BJ (cell line): Measurements from ENCODE around the gene SPATS1. TPM values are rescaled to one million over a fixed set of nuclear protein-coding genes. Genes with fewer than 3 reads are reported as not detected.
"Not testable (repeated sequence)": the region's sequence is repeated elsewhere in the genome, so short reads cannot be mapped to it uniquely, and the experiment has no call there.

Experiments
- CTCF ChIA-PET: fragments of 350-600 bp; formaldehyde crosslinking; extraction: SDS; loops from one replicate; lab custom pipeline; 2021; ENCODE audit warnings: antibody characterized with exemption, inconsistent platforms; lab: Yijun Ruan, JAX
- POLR2A ChIA-PET: fragments of 300-600 bp; sonication (Branson Sonifier 250); formaldehyde crosslinking; extraction: SDS; loops from one replicate; lab custom pipeline; 2021; ENCODE audit warnings: antibody characterized with exemption; lab: Charles Lee
- DNase-seq: peaks from one replicate; pipeline ENCODE4 v3.0.0-alpha.2; 2011; ENCODE audit warnings: low read depth
- H3K27me3 ChIP-seq: 2 replicates; pipeline ENCODE4 v1.6.0; 2011; ENCODE audit warnings: low read length; ENCODE audit not compliant: control insufficient read depth, insufficient read depth
- H3K36me3 ChIP-seq: 2 replicates; pipeline ENCODE4 v1.5.1; 2011; ENCODE audit warnings: low read length; ENCODE audit not compliant: control insufficient read depth, insufficient read depth
- H3K4me3 ChIP-seq: 2 replicates; pipeline ENCODE4 v1.5.1; 2011; ENCODE audit warnings: low read depth, mild to moderate bottlenecking, control low read depth, low read length
- polyA plus RNA-seq: library from polyadenylated mRNA; depleted of rRNA; stranded (reverse); fragments of >200 nt; gene quantifications from 2 replicates; pipeline ENCODE4 v1.2.3, GENCODE V29; 2011
- TF ChIP-seq, protein P1 (sequence below): IDR thresholded peaks from 2 replicates; pipeline ENCODE4 v1.5.1; 2011; ENCODE audit warnings: low read depth, mild to moderate bottlenecking, control low read depth, inconsistent platforms, low read length, moderate library complexity; ENCODE audit not compliant: insufficient read depth

SPATS1 gene
- polyA plus RNA-seq, 1 experiment = not detected

DNA sequence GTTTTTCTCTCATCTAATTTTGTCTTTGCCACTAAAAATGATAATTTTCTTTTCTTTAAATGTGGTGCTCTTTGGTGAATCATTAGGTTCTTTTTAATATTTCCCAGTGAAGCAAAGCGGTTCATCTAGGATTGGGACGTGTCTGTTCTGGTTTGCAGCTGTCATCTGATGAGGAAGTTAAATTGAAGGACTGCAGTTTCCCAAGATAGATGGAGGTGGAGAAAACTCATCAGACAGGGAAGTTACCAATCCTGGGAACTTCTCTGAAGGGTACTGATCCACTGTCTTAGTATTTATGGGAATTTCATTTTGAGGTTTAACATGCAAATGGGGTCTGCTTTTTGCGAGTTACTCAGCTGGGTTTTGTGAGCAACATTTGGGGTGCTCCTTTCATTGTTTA is 26.9 kb upstream of the SPATS1 start:
- H3K36me3 ChIP-seq = peaks cover 7% of the 10 kb centered on the region
- peaks cover 14% of the 10 kb centered on the region for H3K27me3 ChIP-seq
- DNase-seq = no peak
- H3K4me3 ChIP-seq = no peak overlapping the region
- ChIA-PET POLR2A (no interaction called here), CTCF (no interaction called here)
- TF ChIP-seq, protein P1, sequence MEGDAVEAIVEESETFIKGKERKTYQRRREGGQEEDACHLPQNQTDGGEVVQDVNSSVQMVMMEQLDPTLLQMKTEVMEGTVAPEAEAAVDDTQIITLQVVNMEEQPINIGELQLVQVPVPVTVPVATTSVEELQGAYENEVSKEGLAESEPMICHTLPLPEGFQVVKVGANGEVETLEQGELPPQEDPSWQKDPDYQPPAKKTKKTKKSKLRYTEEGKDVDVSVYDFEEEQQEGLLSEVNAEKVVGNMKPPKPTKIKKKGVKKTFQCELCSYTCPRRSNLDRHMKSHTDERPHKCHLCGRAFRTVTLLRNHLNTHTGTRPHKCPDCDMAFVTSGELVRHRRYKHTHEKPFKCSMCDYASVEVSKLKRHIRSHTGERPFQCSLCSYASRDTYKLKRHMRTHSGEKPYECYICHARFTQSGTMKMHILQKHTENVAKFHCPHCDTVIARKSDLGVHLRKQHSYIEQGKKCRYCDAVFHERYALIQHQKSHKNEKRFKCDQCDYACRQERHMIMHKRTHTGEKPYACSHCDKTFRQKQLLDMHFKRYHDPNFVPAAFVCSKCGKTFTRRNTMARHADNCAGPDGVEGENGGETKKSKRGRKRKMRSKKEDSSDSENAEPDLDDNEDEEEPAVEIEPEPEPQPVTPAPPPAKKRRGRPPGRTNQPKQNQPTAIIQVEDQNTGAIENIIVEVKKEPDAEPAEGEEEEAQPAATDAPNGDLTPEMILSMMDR = no peak

DNA sequence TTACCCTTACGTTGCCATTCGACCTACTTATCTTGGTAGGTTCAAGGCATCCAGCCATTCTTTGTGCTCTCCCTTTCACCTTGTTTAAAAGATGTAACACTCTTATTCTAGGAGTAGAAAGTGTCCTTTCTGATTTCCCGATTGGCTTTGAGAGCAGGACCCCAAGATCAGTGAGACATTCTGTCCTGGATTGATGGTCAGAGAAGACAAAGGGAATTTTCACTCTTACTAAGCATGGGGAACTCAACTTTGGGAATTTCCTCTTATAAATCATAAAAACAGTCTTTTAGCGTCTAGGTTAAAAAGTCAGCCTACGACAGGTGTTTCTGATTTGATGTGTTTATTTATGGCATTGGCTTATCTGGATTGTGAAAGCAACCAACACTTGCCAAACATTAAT is 26.5 kb upstream of the SPATS1 start:
- ChIA-PET POLR2A (no interaction called here), CTCF (no interaction called here)
- DNase-seq = no peak
- Histone ChIP-seq H3K27me3 (peaks cover 14% of the 10 kb centered on the region), H3K4me3 (no peak overlapping the region), H3K36me3 (peaks cover 3% of the 10 kb centered on the region)
- TF ChIP-seq, protein P1 = no peak

DNA sequence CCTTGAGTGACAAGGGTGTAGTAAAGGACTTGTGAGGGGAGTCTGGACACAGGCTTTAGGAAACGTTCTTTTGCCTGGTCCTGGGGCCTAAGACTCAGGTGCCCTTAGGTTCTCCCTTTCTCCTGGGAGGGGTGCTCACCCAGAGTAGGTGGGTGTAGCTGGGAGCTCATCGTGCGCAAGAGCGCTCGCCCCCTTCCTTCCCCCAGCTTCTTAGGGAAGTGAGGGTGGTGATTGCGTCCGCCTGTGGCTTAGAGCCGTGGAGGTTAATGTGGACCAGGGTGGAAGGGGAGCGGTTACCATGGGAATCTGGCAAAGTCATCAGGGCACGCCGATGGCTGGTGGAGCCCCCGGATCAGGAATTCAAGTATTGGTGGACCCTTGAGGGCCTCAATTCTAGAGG is 26.0 kb upstream of the SPATS1 start:
- TF ChIP-seq, protein P1 = no peak
- no peak for DNase-seq
- POLR2A ChIA-PET = no interaction called here
- CTCF ChIA-PET = no interaction called here
- H3K36me3 ChIP-seq = no peaks in the 10 kb centered on the region
- no peak overlapping the region for H3K4me3 ChIP-seq
- peaks cover 14% of the 10 kb centered on the region for H3K27me3 ChIP-seq

DNA sequence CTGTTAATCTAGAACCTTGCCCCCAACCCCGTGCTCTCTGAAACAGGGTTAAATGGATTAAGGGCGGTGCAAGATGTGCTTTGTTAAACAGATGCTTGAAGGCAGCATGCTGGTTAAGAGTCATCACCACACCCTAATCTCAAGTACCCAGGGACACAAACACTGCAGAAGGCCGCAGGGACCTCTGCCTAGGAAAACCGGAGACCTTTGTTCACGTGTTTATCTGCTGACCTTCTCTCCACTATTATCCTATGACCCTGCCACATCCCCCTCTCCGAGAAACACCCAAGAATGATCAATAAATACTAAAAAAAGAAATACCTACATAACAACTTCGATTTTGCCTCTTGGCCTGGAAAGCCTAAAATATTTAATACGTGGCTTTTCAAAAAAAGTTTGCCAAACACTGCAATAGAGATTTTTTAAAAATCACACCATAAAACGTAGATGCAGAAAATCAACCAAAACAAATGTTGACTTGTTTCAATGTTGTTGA is 25.3 kb upstream of the SPATS1 start:
- H3K4me3 ChIP-seq, DNase-seq, POLR2A ChIA-PET, H3K36me3 ChIP-seq: not testable (repeated sequence)
- CTCF ChIA-PET = interaction anchor here (0.6 to 1.2 kb wide), 2 partner anchors 12 to 22 kb away, joined by 3 read pairs; no protein-coding TSS in a partner anchor
- peaks cover 14% of the 10 kb centered on the region for H3K27me3 ChIP-seq

DNA sequence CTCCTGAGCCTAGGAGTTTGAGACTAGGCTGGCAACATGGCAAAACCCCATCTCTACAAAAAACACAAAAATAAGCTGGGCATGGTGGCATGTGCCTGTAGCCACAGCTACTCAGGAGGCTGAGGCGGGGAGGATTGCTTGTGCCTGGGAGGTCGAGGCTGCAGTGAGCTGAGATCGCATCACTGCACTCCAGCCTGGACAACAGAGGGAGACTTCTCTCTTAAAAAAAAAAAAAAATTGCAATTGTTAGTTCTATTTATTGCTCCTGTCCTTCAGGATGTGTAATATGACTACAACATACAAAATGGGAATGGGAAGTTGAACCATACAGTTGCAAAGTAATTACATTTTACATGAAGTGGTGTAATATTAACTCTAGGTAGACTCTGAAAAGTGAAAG is 21.2 kb upstream of the SPATS1 start:
- Histone ChIP-seq H3K27me3 (peaks cover 15% of the 10 kb centered on the region), H3K36me3 (no peaks in the 10 kb centered on the region), H3K4me3 (no peak overlapping the region)
- ChIA-PET POLR2A (no interaction called here), CTCF (interaction anchor here (0.6 to 3.0 kb wide), 2 partner anchors 17 to 64 kb away, joined by 3 to 15 read pairs; no protein-coding TSS in a partner anchor)
- TF ChIP-seq, protein P1 = no peak
- DNase-seq = no peak

DNA sequence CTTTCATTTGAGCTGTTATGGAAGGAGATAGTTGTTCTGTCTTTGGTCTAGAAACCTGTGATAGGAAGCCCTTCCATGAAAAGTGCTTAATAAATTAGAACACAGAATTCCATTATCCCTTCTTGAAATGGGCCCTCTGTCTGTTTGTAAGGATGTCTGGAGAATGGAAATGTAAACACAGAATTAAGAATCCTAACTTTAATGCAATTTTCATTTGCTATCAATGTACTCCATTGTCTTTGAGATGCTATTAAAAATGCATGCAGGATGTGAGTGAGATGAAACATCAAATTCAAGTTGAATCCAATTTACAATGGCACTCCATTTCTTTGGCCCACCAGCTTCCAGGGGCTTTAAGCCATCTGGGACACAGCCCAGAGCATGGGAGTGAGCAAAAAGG is 15.4 kb upstream of the SPATS1 start:
- Histone ChIP-seq H3K36me3 (no peaks in the 10 kb centered on the region), H3K4me3 (no peak overlapping the region), H3K27me3 (peaks cover 11% of the 10 kb centered on the region)
- DNase-seq = no peak
- ChIA-PET CTCF (interaction anchor here (1.0 to 5.5 kb wide), 2 partner anchors 10 to 14 kb away, joined by 6 to 30 read pairs; partner anchors contain the start of gene AARS2), POLR2A (no interaction called here)
- TF ChIP-seq, protein P1 = no peak
